Measurements from ENCODE around the gene ESR2.

GRCh38 chr14:64053694-64054669 is 240.2 kb downstream of the ESR2 start:
- TF ChIP-seq CTCF (IDR thresholded peaks at IDR 0.05; ENCODE audit: insufficient read depth, low read length, poor library complexity, severe bottlenecking) = no peak
- TF ChIP-seq EZH2phosphoT487 (conservative IDR thresholded peaks at IDR 0.05; ENCODE audit: low read length) = no peak

All from SU-DHL-6 (cell line).